Keratinocyte (primary cell): Measurements from ENCODE around the gene MAB21L4.

Source experiments
- CTCF ChIP-seq, 3 experiments: IDR thresholded peaks in 1 of 3; conservative IDR thresholded peaks in 1 of 3; optimal IDR thresholded peaks in 1 of 3; 2 replicates in 2 of 3; 3 replicates in 1 of 3; pipeline versions ENCODE3 to v1.5.1; 2011; ENCODE audit warnings: low read length in 3 of 3, mild to moderate bottlenecking in 3 of 3, moderate library complexity in 2 of 3, control low read depth in 1 of 3, inconsistent platforms in 1 of 3; ENCODE audit not compliant: insufficient read depth in 2 of 3; ENCODE audit errors: extremely low read depth in 1 of 3
- EZH2 ChIP-seq: IDR thresholded peaks from one replicate; pipeline ENCODE4 v1.6.1; 2012; ENCODE audit warnings: inconsistent platforms, mild to moderate bottlenecking, low read length, moderate library complexity

- TF ChIP-seq CTCF (optimal IDR thresholded peaks at IDR 0.05 in 1 of 3, IDR thresholded peaks at IDR 0.05 in 1 of 3, conservative IDR thresholded peaks at IDR 0.05 in 1 of 3; ENCODE audit: extremely low read depth in 1 of 3, insufficient read depth in 2 of 3, low read length in 3 of 3) = no peak
- no peak for TF ChIP-seq EZH2
These were observed 17.5 kb downstream of the MAB21L4 start for GRCh38 chr2:240878341-240878936.
